A549 treated with Mapracorat at 1 μM for 4 hours (cell line): ENCODE data around the gene OR2H2. TPM values are rescaled to one million over a fixed set of nuclear protein-coding genes. Genes with fewer than 3 reads are reported as not detected.

Experiments
- total RNA-seq: library from RNA; stranded (reverse); fragments of 200-300 nt; extraction: Qiagen RNA extraction; gene quantifications from 5 replicates; pipeline ENCODE4 v1.2.3, GENCODE V29; 2022

OR2H2 gene
- not detected in 5 replicates for total RNA-seq

DNA sequence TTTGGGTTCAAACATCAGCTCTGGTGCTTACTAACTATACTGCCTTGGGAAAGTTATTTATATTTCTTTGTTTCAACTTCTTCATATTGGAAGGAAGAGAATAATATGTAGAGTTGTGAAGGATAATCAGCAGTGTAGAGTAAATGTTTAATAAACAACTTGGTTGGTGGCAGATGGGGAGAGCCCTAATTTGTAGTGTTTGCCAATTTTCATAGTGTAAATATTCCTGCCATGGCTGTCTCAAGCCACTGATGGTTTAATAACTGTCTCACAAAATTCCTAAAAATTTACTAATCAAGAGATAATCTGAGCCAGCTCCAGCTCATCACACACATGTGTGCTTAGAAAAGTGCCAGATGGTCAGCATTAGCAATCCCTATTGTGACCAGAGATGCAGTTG lies at the start of gene OR2H2:
OR2H2 (plus strand) TSS at position 301 of the 400 bp plus-strand sequence. CDS start 2,824 bp downstream, outside the sequence.

DNA sequence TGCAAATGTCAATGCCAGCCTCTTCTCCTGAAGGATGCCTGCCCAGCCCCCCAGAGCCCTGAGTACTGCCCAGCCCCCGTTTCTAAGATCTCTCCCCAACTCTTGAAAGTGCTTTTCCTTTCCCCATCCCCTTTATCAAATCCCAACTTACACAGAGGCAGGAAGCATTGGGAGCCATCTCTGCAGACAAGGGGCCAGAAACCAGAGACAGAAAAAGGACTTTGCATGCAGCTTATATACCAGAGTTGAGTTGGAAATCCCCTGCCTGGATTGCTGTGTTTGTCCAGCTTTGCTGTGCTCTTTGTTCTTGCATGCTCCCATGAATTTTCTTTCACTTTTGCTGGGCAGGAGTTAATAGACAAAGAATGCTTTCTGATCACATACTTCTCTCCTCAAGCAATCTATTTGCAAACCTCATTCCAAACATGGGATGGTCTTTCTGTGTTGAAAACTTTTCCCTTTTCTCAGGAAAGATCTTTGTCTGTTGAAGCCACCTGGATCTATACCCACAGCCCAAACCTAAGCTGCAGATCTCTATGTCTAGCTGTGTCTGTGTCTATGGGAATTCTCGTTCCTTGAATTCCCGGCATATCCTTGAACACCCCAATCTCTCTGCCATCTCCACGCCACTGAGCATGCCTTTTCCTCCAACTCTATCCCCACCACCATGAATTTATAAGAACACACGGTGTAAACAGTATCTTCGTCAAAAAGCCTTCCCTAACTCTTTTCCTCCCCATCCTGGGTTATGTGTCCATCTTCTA lies 25.2 kb upstream of the OR2H2 start, which contains the start of gene UBD:
UBD (minus strand) TSS at position 209 of the 764 bp plus-strand sequence; CDS start at position 178, 31 bp downstream.

DNA sequence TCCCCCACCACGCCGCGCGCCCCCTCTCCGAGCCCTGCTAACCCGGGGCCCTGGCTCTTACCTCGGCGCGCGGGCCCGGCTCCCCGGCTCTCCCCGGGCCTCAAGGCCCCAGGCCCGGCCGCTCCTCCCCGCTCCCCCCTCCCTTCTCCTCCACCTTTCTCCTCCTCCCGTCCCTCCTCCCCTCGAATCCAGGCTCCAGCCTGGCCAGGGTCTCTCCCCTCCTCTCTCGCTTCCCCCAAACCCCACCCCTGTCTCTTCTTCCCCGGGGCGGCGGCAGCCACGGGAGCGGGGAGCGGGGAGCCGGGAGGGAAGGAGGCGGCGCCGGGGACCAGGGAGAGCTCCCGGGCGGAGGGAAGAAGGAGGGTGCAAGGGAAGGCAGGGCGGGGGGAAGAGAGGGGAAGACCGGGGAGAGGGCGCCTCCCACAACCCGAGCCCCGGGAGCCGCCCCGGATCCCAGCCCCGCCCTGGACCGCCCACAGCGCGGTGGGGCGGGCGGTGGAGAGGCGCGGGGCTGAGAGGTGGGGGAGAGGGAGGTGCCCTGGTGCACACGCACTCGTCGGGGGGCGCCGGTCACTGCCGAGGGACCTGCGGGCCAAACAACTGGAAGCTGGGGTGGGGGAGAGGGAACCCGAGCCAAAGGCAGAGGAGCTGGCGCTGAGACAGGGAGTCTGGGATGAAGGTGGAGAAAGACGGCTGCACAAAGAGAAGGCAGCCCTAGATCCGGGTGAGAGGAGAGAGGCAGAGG lies 48.0 kb downstream of the OR2H2 start, which contains the start of gene GABBR1:
GABBR1 (minus strand) TSS at position 395 of the 745 bp plus-strand sequence. CDS start 798 bp downstream, outside the sequence.

Other genes starting within 250 kb of the OR2H2 start
- gene OR5V1, start 216.3 kb upstream of the OR2H2 start, total RNA-seq = not detected in 5 replicates
- not detected in 5 replicates for gene OR12D3, start 209.8 kb upstream of the OR2H2 start, total RNA-seq
- not detected in 5 replicates for gene OR12D2, start 189.5 kb upstream of the OR2H2 start, total RNA-seq
- not detected in 5 replicates for gene OR12D1, start 170.2 kb upstream of the OR2H2 start, total RNA-seq
- not detected in 5 replicates for gene OR10C1, start 145.8 kb upstream of the OR2H2 start, total RNA-seq
- gene OR11A1, start 128.1 kb upstream of the OR2H2 start, total RNA-seq = not detected in 5 replicates
- not detected in 5 replicates for gene OR2H1, start 128.0 kb upstream of the OR2H2 start, total RNA-seq
- not detected in 5 replicates for gene MAS1L, start 97.2 kb upstream of the OR2H2 start, total RNA-seq
- 0.33 to 1.0 TPM (median 0.87 TPM) in 5 replicates for gene UBD, start 25.4 kb upstream of the OR2H2 start, total RNA-seq
- 4.3 to 6.1 TPM (median 5.8 TPM) in 5 replicates for gene GABBR1, start 48.1 kb downstream of the OR2H2 start, total RNA-seq
- not detected in 5 replicates for gene MOG, start 72.0 kb downstream of the OR2H2 start, total RNA-seq
- gene ZFP57, start 96.0 kb downstream of the OR2H2 start, total RNA-seq = not detected in 5 replicates
- gene HLA-F, start 138.3 kb downstream of the OR2H2 start, total RNA-seq = 3.5 to 6.1 TPM (median 4.9 TPM) in 5 replicates
- not detected in 5 replicates for gene HLA-G, start 242.7 kb downstream of the OR2H2 start, total RNA-seq